HFF-Myc (cell line): ENCODE results near the gene TRIP10.

Source experiments
- DNase-seq: peaks from one replicate; pipeline ENCODE4 v3.0.0-alpha.2; 2011; ENCODE audit warnings: low read depth; ENCODE audit errors: extremely low read depth
- H3K4me3 ChIP-seq: replicated peaks from 2 replicates; pipeline ENCODE4 v1.5.1; 2011; ENCODE audit warnings: low read depth, mild to moderate bottlenecking, control low read depth, low read length
- CTCF ChIP-seq: IDR thresholded peaks from 2 replicates; pipeline ENCODE4 v1.5.1; 2012; ENCODE audit warnings: mild to moderate bottlenecking, low read depth, low read length, control low read depth; ENCODE audit errors: missing control alignments

The TRIP10 gene

GRCh38 chr19:6732803-6733337 is 6.6 kb upstream of the TRIP10 start:
- no peak overlapping the region for H3K4me3 ChIP-seq
- DNase-seq: no peak
- TF ChIP-seq CTCF: no peak

GRCh38 chr19:6733338-6734095 is 6.0 kb upstream of the TRIP10 start:
- H3K4me3 ChIP-seq: no peak overlapping the region
- DNase-seq: no peak
- TF ChIP-seq CTCF: peak; percentile 7

GRCh38 chr19:6734096-6734696 is 5.3 kb upstream of the TRIP10 start:
- no peak overlapping the region for H3K4me3 ChIP-seq
- DNase-seq: no peak

GRCh38 chr19:6735181-6735911 is 4.1 kb upstream of the TRIP10 start:
- H3K4me3 ChIP-seq: peak overlapping the region; percentile 77
- no peak for DNase-seq
- no peak for TF ChIP-seq CTCF

More at GRCh38 chr19:6734096-6734696, 5.3 kb upstream of the TRIP10 start:
- TF ChIP-seq CTCF: no peak

- peak overlapping the region; percentile 77 for H3K4me3 ChIP-seq
- peak; percentile 66 for DNase-seq
- TF ChIP-seq CTCF: peak; percentile 71
Measured at GRCh38 chr19:6736169-6736916, 3.1 kb upstream of the TRIP10 start.

GRCh38 chr19:6736917-6737283 is 2.6 kb upstream of the TRIP10 start:
- H3K4me3 ChIP-seq: peak overlapping the region; percentile 77
- no peak for TF ChIP-seq CTCF
- DNase-seq: no peak
